GM19397 (cell line): ENCODE measurements around the gene CHMP4A.
"Not testable (repeated sequence)": the region's sequence is repeated elsewhere in the genome, so short reads cannot be mapped to it uniquely, and the experiment has no call there.

ENCODE experiments used
- ATAC-seq: cut with Tn5 transposase; IDR thresholded peaks from one replicate; pipeline ENCODE4 v1.9.1; 2021; ENCODE audit warnings: mild to moderate bottlenecking, moderate library complexity; ENCODE audit not compliant: unreplicated experiment

The CHMP4A gene

DNA sequence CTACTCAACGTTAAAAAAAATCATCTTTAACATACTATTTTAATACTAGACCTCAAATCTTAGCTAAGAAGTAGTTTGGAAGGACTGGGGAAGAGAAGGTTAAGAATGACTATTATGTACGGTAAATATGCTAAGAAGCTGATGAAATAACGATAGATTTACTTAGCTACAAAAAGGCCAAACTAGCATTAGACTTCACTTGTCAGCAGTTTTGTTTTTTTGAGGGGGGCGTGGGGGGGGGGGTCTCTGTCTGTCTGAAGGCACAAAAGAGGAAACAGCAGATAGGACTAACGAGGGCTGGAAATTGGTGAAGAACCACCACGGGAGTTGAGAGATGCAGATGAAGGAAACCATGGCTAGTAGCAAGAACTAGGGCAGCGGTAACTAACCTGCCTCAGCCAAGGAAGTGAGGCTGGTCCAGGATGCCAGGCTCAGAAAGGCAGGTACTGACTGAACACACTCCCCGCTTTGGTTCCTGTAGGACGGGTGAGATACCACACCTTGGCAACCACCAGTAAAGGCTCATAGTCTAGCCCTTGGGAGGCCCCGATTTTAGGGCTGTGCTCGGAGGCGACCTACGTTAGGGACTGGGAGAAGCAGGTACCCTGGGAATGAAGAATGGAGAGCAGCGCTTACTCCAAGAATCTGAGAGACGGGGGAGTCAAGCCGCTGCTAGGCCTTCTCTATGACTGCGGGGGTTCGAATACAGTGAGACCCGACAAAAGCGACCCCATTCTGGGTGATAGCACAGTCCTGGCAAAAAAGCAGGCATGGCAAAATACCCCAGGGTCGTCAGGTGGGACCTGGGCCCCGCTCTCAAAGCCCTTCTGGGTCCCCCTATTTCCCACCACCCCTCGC is 18.2 kb upstream of the CHMP4A start:
- no peak for ATAC-seq

DNA sequence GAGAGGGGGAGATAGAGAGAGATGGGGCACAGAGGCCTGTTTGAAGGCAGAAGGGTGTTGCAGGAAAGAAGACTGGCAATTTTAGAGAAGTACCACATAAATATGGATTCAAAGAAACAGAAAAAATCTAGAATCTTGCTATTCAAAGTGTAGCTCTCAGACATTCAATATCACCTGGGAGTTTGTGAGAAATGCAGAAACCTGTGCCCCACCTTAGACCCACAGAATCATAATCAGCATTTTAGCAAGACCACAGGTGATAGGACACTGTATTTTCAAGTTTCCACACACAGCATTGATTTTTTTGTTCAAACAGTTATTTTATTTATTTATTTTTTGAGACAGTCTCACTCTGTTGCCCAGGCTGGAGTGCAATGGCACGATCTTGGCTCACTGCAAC is 15.6 kb upstream of the CHMP4A start:
- ATAC-seq, result no peak

DNA sequence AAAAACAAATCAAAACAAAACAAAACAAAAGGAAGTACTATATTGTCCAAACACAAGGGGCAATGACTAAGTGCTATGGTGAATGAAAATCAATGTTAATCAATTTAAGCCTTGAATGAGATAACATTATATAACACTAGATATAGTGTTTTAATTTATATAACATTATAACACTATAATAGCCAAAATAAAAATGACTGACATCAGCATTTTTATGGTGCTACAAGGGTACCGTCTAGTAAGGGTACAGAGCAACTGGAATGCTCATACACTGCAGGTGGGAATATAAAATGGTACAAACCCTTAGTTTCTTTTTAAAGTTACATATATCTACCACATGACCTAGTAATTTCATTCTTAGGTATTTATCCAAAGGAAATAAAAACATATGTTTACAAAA is 13.2 kb upstream of the CHMP4A start:
- ATAC-seq, result no peak

DNA sequence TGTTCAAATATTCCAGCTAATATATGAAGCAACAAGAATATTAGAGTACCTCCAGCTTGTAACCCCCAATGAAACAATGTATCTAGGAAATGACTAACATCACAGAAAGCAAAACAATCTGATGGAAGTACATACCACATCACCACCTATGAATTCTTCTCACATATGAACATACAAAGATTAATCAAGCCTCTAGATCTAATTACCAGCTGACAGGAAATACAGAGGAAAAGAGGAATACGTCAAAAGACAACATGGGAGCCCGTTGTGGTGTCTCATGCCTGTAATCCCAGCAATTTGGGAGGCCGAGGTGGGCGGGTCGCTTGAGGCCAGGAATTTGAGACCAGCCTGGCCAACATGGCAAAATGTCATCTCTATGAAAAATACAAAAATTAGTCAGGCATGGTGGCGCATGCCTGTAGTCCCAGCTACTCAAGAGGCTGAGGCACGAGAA is 11.4 kb upstream of the CHMP4A start:
- ATAC-seq, result no peak

DNA sequence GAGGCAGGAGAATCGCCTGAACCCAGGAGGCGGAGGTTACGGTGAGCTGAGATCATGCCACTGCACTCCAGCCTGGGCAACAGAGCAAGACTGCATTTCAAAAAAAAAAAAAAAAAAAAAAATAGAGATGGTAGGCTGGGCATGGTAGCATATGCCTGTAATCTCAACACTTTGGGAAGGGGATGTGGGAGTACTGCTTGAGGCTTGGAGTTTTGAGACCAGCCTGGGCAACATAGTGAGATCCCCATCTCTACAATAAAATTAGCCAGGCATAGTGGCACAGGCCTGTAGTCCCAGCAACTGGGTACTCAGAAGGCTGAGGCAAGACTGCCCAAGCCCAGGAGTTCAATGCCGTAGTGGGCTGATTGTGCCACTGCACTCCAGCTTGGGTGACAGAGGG is 9.7 kb upstream of the CHMP4A start:
- ATAC-seq, result not testable (repeated sequence)

DNA sequence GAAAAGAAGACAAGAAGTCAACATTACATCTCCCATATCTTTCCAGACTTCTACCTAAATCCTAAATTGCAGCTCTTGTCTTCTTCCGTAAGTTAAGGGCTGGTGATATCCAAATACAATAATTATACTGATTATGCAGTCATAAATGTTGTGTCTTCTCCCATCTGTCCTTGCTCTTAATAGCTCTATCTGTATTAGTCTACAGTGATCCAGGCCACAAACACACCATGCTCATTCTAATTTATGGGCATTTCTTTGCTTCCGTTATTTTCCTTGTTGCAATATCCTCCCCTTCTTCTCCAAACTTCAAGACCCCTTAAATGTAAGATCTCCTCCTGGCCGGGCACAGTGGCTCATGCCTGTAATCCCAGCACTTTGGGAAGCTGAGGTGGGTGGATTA is 6.2 kb upstream of the CHMP4A start:
- no peak for ATAC-seq

DNA sequence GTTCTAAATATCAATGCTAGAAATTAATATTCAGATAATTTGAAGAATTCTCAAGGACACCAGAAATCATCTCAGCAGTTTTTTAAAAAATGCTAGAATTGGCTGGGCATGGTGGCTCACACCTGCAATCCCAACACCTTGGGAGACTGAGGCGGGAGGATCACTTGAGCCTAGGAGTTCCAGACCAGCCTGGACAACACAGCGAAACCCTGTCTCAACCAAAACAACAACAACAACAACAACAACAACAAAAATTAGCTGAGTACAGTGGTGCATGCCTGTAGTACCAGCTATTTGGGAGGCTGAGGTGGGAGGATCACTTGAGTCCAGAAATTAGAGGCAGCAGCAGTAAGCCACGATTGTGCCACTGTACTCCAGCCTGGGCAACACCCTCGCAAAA is 5.8 kb upstream of the CHMP4A start:
- ATAC-seq, result no peak

DNA sequence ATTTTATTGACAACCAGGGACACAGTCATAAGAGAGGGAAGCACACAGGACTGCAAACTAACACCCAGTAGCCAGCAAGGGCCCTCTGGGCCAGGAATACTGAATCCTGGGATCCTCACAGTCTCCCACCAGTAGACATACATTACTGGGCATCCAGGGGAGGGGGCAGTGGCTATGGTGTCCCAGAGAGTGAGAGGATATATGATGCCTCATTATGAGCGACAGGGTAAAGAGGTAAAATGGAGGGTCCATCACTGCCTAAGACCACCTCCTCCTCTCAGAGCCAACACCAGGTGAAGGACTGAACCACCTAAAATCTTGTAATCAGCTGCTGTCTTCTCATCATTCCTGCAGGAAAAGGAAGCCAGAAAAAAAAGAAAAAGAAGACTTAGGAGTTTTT is 3.6 kb upstream of the CHMP4A start:
- ATAC-seq, result not testable (repeated sequence)

DNA sequence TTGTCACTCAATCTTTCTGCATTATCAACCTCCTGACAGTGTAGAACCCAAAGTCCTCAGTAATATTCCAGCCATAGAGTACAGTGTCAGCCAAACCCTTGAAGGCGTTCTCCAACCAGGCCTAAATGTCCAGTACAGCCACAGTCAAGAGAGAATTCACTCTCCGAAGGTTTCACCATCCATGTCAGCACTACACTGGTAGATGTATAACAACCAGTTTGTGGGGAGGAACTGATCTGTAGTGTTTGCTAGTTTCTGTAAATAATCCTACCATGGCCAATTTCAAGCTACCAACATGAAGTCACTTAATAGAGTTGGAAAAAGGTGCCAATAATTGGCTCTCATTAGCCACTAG is 3.0 kb upstream of the CHMP4A start:
- no peak for ATAC-seq

DNA sequence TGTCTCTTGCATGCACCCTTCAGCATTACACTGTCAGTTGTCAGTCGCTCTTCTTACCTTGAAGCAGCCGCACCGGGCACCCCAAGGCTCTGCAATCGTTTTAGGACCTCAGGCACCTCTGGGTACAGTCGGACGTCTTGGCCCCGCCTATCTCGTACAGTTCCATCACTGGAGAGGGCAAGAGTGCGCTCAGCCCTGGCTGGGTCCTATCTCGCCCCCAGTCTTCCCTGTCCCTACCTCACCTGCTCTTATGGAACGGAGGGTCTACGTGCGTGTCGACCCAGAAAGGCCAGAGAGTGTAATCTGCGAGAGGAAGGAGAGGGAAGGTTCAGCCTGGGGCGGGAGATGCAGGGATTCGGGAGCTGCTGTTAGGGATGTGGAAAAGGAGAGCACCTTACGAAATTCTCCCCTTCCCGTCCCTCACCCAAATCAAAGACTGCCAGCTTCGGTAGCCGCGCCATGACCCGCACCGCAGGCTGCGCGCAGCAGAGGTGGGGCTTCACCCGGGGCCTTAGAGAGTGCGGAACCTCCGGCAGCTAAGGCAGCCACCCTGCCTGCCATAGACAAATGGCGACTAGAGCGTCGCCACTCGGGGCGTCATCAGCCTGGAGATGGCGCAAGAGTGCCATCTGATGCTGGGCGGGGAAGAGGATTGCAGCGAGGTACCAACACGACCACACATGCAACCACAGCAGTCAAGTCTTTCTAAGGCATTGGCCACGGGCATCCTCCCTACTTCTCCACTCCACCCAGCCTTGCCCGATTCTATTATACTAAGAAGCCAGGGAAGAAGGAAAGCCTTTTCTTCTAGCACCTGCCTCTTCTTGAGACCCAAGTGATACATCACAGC is 2.4 kb upstream of the CHMP4A start, which contains the start of gene MDP1:
Gene MDP1 (minus strand): TSS at position 572 of the 850 bp plus-strand sequence. CDS start 111 bp downstream, at position 461.
- peak; percentile 69 for ATAC-seq

DNA sequence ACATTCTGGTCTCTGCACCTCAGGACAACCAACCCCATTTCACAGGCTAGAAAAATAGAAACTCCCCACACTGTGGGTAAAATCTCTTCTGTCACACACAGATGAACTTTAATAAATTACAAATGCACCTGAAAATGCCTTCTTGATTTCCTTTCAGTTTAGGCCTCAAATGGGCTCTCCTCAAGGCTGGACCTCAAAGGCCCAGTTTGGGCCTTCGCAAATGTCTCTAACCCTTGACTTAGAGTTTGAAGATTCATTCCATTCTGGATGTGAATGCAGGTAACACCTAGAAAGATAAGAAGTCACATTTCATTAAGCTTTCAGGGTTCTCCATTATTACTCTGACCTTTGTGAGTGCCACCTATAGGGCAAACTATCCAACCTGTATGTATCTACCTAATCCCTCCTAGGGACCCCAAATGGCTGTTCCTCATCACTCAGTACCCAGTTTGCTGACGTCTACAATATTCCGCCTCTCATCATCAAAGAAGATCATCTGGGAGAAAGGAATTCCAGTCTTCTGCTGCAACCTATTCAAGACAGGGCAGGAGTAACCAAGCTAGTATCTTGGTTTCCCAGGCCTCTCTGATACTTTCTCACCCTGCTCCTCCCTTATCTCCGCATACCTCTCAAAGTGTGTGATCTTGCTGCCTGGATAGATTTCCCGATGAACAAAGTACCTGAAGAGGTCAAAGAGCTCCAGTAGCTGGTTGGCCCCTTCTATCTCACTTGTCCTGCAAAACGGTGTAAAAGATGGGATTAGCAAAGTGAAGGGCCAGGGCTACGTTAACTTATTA is 776 bp upstream of the CHMP4A start:
- no peak for ATAC-seq

DNA sequence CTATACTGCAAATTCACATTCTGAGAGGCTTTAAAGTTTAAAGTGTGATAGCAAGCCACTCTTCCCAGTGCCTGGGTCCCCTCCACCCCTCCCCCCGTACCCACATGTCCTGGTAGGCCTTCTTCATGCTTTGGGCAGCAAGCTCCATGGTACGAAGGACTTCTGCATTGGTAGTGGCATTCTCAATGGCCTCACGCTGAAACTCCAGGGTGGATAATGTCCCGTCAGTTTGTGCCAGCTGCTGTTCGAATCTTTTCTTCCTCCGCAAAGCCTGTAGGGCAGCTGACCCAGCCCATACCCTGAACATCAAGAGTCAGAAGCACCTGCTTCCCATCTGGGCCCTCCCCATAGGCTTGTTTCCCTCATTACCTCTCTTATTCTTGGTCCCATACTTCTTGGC is 2.0 kb downstream of the CHMP4A start:
- ATAC-seq, result no peak

DNA sequence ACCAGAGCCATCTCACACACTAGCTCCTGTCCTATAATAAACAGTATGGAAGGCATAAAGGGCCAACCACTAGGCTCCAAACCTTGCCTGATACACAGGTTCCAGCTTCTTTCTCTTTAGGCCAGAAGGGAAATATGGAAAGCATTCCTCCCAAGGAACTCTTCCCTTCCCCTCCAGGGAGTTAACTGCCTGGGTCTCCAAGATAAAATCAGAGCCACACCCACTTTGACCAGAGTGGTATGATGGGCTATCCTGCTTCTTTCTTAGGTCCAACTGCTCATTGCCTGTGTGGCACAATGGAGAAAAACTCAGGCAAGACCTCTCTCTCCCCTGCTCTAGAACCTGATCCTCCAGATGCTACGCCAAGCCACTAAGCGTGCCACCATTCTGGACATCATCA is 5.7 kb downstream of the CHMP4A start:
- no peak for ATAC-seq

DNA sequence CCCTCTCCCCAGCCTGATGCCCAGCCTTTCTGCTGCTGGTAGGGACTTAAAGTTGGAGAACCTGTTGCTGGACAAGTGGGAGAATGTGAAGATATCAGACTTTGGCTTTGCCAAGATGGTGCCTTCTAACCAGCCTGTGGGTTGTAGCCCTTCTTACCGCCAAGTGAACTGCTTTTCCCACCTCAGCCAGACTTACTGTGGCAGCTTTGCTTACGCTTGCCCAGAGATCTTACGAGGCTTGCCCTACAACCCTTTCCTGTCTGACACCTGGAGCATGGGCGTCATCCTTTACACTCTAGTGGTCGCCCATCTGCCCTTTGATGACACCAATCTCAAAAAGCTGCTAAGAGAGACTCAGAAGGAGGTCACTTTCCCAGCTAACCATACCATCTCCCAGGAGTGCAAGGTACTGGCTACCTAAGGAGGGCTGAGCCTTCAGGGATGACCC is 6.2 kb downstream of the CHMP4A start:
- no peak for ATAC-seq

DNA sequence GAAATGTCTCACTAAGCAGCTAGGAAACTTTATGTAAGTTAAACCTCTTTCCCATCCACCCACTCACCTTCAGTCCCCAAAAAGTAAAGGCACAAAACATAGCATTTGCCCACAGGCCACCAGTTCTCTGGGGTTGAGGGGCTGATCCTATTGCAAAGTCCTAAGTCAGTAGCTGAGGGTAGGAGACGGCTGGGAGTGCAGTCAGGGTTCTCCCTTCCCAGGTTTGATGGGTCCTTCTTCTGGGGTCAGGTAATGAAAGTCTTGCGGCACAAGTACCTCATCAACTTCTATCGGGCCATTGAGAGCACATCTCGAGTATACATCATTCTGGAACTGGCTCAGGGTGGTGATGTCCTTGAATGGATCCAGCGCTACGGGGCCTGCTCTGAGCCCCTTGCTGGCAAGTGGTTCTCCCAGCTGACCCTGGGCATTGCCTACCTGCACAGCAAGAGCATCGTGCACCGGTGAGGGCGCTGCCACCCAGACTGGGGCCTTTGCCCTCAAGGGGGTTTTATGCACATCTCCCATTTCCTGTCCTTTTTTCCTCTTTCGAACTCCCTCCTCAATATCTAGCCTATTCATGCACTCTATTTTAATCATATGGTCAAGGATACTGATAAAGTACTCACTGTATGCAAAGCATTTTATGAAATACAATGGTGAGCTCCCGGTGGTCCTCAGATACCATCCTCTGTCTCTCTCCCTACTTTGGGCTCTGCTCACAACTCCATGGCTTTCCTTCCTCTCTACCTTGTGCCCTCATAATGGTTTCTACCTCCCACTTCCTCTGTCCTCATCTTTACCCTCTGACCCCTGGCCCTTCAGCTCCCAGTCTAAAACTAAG is 6.8 kb downstream of the CHMP4A start:
- no peak for ATAC-seq

DNA sequence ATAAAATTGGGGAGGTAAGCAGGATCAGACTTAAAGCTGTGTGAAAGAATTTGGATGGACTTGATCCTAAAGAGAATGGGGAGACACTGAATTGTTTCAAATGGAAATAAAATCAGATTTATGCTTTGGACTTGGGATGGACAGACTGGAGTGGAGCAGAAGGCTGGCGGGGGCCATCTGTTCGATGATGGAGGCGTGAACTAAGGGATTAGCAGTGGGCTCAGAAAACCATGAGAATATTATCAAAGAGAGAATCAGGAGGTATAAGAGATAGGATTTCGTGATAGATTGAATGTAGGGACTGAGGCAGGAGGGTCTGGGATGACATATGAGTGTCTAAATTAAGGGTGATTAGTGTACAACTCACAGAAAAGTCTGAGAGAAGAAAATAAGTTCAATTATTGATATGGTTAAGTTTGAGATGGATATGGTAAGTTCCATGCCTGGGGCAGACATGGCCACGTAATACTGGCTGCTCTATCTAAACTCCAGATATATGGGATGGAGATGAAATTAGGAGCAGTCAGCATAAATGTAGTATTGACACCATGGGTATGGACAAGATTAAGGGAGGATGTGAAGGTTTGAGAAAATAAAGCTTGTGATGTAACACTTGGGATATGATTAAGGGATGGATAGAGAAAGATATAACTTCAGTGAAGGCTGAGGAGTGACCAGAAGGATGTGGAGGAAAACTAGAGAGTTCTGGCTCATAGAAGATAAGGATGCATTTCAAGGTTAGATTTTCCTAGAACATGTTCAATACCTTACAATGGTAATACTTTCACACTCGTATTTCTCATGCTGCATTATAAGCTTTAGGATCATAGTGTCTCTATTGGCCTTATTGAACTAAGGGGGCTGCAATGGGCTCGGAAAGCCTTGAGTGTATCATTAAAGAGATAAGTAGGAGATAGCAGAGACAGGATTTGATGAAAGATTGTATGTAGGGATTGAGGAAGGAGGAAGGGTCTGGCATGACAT is 8.8 kb downstream of the CHMP4A start:
- no peak for ATAC-seq

DNA sequence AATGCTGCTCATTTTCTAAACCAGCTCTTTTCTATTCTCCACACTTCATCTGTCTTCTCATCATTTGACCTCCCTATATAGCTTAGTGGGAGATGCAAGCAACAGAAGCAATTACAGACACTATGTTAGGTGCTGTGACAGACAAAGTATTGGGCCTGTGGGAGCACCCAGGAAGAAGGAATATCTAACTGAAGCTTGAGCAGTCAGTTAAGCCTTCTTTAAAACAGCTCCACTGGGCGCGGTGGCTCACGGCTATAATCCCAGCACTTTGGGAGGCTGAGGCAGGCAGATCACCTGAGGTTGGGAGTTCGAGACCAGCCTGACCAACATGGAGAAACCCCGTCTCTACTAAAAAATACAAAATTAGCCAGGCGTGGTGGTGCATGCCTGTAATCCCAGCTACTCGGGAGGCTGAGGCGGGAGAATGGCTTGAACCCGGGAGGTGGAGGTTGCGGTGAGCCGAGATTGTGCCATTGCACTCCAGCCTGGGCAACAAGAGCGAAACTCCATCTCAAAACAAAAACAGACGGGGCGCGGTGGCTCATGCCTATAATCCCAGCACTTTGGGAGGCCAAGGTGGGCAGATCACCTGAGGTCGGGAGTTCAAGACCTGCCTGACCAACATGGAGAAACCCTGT is 9.9 kb downstream of the CHMP4A start:
- not testable (repeated sequence) for ATAC-seq

DNA sequence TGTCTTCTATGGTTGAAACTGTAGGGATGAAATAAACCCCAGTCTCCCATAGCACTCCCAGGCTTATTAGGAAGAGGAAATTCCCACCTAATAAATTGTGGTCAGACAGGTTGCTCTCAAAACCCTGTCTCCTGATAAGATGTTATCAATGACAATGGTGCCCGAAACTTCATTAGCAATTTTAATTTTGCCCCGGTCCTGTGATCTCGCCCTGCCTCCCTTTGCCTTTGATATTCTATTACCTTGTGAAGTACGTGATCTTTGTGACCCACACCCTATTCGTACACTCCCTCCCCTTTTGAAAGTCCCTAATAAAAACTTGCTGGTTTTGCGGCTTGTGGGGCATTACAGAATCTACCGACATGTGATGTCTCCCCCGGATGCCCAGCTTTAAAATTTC is 10.8 kb downstream of the CHMP4A start:
- not testable (repeated sequence) for ATAC-seq
